ENCODE results near the gene DYDC1. TPM values are rescaled to one million over a fixed set of nuclear protein-coding genes. Genes with fewer than 3 reads are reported as not detected.

The DYDC1 gene
- total RNA-seq, 4 donors from 2014 or later = not detected

- Histone ChIP-seq H3K4me3 (no peak overlapping the region), H3K9me3 (no peaks in the 10 kb centered on the region), H3K4me1 (peaks cover 0 to 2% of the 10 kb centered on the region in 2 donors), H3K36me3 (no peaks in the 10 kb centered on the region), H3K27me3 (no peaks in the 10 kb centered on the region), H3K27ac (no peak overlapping the region)
- TF ChIP-seq POLR2A (IDR thresholded peaks at IDR 0.05) = no peak
- TF ChIP-seq CTCF (IDR thresholded peaks at IDR 0.05) = no peak
- no peak for DNase-seq
- intact Hi-C loops (cut with DNase I; ENCODE audit: low total_unique reads) = no loop called here
Measured at GRCh38 chr10:80351220-80351619, 5.3 kb downstream of the DYDC1 start.

- Histone ChIP-seq H3K4me3 (no peak overlapping the region), H3K36me3 (no peaks in the 10 kb centered on the region), H3K27me3 (no peaks in the 10 kb centered on the region), H3K9me3 (no peaks in the 10 kb centered on the region), H3K4me1 (no peaks in the 10 kb centered on the region), H3K27ac (no peak overlapping the region)
- TF ChIP-seq POLR2A (IDR thresholded peaks at IDR 0.05) = no peak
- TF ChIP-seq CTCF (IDR thresholded peaks at IDR 0.05) = no peak
- intact Hi-C loops (cut with DNase I; ENCODE audit: low total_unique reads) = no loop called here
- DNase-seq = no peak
Measured at GRCh38 chr10:80350251-80350650, 6.3 kb downstream of the DYDC1 start.

- TF ChIP-seq POLR2A (IDR thresholded peaks at IDR 0.05) = no peak
- TF ChIP-seq CTCF (IDR thresholded peaks at IDR 0.05) = no peak
- Histone ChIP-seq H3K27ac (no peak overlapping the region), H3K4me3 (no peak overlapping the region), H3K9me3 (no peaks in the 10 kb centered on the region), H3K36me3 (no peaks in the 10 kb centered on the region), H3K4me1 (no peaks in the 10 kb centered on the region), H3K27me3 (no peaks in the 10 kb centered on the region)
- DNase-seq = no peak
- intact Hi-C loops (cut with DNase I; ENCODE audit: low total_unique reads) = no loop called here
Measured at GRCh38 chr10:80344912-80345311, 11.6 kb downstream of the DYDC1 start.

- intact Hi-C loops (cut with DNase I; ENCODE audit: low total_unique reads) = no loop called here
- Histone ChIP-seq H3K9me3 (no peaks in the 10 kb centered on the region), H3K4me3 (no peak overlapping the region), H3K27me3 (no peaks in the 10 kb centered on the region), H3K4me1 (no peaks in the 10 kb centered on the region), H3K27ac (no peak overlapping the region), H3K36me3 (no peaks in the 10 kb centered on the region)
- no peak for DNase-seq
- TF ChIP-seq CTCF (IDR thresholded peaks at IDR 0.05) (no peak), POLR2A (IDR thresholded peaks at IDR 0.05) (no peak)
Measured at GRCh38 chr10:80344276-80344675, 12.3 kb downstream of the DYDC1 start.

GRCh38 chr10:80333983-80334382 lies 22.6 kb downstream of the DYDC1 start:
- Histone ChIP-seq H3K36me3 (no peaks in the 10 kb centered on the region), H3K27me3 (peaks cover 0 to 4% of the 10 kb centered on the region in 2 donors), H3K9me3 (no peaks in the 10 kb centered on the region), H3K27ac (no peak overlapping the region), H3K4me3 (no peak overlapping the region), H3K4me1 (no peaks in the 10 kb centered on the region)
- TF ChIP-seq POLR2A (IDR thresholded peaks at IDR 0.05) = no peak
- no peak for TF ChIP-seq CTCF (IDR thresholded peaks at IDR 0.05)
- DNase-seq = no peak
- intact Hi-C loops (cut with DNase I; ENCODE audit: low total_unique reads) = no loop called here
